ENCODE data around the gene ANKS4B. TPM values are rescaled to one million over a fixed set of nuclear protein-coding genes. Genes with fewer than 3 reads are reported as not detected.

The ANKS4B gene
- total and polyA plus RNA-seq, 4 donors, result 0.08 to 6.9 TPM; not detected in 2

DNA sequence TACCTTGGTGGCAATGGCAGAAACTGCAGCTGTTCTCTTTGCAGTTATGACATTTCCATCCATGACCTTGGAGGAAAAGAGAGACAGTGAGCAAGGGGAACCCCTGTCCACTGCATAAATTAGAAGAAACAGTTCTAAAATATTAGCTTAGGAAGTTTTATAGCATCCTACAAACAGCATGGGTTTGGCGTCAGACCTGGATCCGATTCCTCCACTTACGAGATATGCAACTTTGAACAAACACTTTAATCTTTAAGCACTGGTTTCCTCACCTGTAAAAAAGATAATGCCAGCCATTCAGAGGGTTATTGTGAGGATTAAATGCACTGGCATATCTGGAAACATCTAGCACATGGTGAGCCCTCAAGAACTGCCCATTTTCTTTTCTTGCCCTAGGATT is 42.0 kb downstream of the ANKS4B start:
- WGBS, 2 donors, result 84 to 97% methylated on average over 3 of the region's 3 CpGs
- H3K4me1 ChIP-seq (ENCODE audit: control insufficient read depth in 1 of 2, insufficient read depth in 2 of 2, low read length in 2 of 2), result no peaks in the 10 kb centered on the region
- DNase-seq (no peak), ATAC-seq (ENCODE audit: low FRiP score) (no peak)
- no peaks in the 10 kb centered on the region for H3K36me3 ChIP-seq (ENCODE audit: control insufficient read depth in 1 of 2, insufficient read depth in 2 of 2, low read length in 1 of 2)
- no peak overlapping the region for H3K4me3 ChIP-seq (ENCODE audit: low read length in 2 of 2)
- intact Hi-C loops (cut with DNase I), result loop anchor here (5.0 kb wide), 3 partner anchors 83 to 108 kb away; no protein-coding TSS in a partner anchor
- no peak overlapping the region for H3K27ac ChIP-seq (ENCODE audit: low read depth in 1 of 2, low read length in 2 of 2)
- H3K27me3 ChIP-seq (ENCODE audit: control insufficient read depth in 1 of 2, insufficient read depth in 2 of 2, low read length in 1 of 2), result no peaks in the 10 kb centered on the region
- no peaks in the 10 kb centered on the region for H3K9me3 ChIP-seq (ENCODE audit: control insufficient read depth, low read length)

DNA sequence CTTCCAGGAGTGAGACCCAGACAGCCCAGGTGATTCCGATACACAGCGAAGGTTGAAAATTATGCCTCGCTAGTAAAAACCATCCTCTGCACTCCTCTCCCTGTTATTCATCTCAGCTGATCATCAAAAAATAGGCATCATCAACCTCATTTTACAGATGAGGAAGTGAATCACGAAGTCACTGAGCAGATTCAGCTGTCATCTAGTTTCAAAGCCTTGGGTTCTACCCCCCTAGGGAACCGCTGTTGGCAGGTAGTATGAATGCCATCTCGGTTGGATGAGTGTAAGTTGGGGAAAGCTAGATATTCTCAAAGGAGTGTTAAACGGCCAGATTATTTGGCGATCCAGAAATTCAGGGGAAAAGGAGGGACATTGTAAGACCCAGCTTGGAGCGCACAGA is 42.6 kb downstream of the ANKS4B start:
- 78 to 83% methylated on average over 9 of the region's 9 CpGs for WGBS, 2 donors
- Histone ChIP-seq H3K27me3 (ENCODE audit: control insufficient read depth in 1 of 2, insufficient read depth in 2 of 2, low read length in 1 of 2) (no peaks in the 10 kb centered on the region), H3K9me3 (ENCODE audit: control insufficient read depth, low read length) (no peaks in the 10 kb centered on the region), H3K36me3 (ENCODE audit: control insufficient read depth in 1 of 2, insufficient read depth in 2 of 2, low read length in 1 of 2) (no peaks in the 10 kb centered on the region), H3K4me3 (ENCODE audit: low read length in 2 of 2) (no peak overlapping the region), H3K27ac (ENCODE audit: low read depth in 1 of 2, low read length in 2 of 2) (no peak overlapping the region), H3K4me1 (ENCODE audit: control insufficient read depth in 1 of 2, insufficient read depth in 2 of 2, low read length in 2 of 2) (no peaks in the 10 kb centered on the region)
- ATAC-seq (ENCODE audit: low FRiP score) (no peak), DNase-seq (no peak)
- intact Hi-C loops (cut with DNase I), result loop anchor here (5.0 kb wide), 3 partner anchors 84 to 109 kb away; no protein-coding TSS in a partner anchor

DNA sequence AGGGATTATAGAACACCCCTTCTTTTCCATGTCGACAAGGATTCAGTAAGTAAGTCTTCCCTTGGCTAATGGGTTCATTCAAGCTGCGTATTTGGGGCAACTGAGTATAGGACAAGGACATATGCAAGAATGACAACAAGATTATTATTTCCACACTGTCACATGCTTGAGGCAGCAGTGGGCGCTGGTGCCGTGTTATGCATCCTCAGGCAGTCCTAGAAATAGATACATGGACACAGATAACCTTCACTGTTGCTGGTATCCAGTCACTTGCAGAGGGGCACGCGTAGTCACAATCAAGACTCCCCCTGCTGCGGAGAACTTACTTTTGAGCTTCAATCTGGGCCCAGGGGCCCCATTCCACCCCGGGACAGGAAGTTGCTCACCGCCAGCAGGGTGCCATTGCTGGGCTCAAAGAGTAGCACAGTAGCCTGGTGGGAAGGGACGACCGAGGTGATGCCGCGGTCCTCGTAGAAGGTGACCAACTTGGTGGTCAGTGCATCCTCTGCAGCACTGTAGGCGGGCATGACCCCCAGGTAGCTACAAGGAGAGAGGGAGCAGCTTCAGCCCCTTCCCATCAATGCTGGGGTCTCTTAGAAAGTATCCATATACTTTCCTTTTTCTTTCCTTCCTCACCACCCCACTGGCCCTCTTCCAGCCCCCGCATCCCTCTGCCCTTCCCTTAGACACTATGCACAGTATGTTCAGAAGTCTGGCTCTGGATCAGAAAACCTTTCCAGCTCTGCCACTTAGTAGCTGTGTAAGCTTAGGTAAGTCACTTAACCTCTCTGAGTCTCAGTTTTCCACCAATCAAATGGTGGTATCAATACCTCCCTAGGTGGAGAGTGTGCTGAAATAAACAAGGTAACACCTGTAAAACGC is 43.8 kb downstream of the ANKS4B start:
- H3K9me3 ChIP-seq (ENCODE audit: control insufficient read depth, low read length), result no peaks in the 10 kb centered on the region
- H3K27me3 ChIP-seq (ENCODE audit: control insufficient read depth in 1 of 2, insufficient read depth in 2 of 2, low read length in 1 of 2), result no peaks in the 10 kb centered on the region
- H3K36me3 ChIP-seq (ENCODE audit: control insufficient read depth in 1 of 2, insufficient read depth in 2 of 2, low read length in 1 of 2), result no peaks in the 10 kb centered on the region
- no peak overlapping the region for H3K4me3 ChIP-seq (ENCODE audit: low read length in 2 of 2)
- no peaks in the 10 kb centered on the region for H3K4me1 ChIP-seq (ENCODE audit: control insufficient read depth in 1 of 2, insufficient read depth in 2 of 2, low read length in 2 of 2)
- intact Hi-C loops (cut with DNase I), result loop anchor here (5.0 kb wide), 3 partner anchors 85 to 110 kb away; no protein-coding TSS in a partner anchor
- DNase-seq (no peak), ATAC-seq (ENCODE audit: low FRiP score) (no peak)
- 72 to 75% methylated on average over 17 of the region's 17 CpGs for WGBS, 2 donors
- no peak overlapping the region for H3K27ac ChIP-seq (ENCODE audit: low read depth in 1 of 2, low read length in 2 of 2)

DNA sequence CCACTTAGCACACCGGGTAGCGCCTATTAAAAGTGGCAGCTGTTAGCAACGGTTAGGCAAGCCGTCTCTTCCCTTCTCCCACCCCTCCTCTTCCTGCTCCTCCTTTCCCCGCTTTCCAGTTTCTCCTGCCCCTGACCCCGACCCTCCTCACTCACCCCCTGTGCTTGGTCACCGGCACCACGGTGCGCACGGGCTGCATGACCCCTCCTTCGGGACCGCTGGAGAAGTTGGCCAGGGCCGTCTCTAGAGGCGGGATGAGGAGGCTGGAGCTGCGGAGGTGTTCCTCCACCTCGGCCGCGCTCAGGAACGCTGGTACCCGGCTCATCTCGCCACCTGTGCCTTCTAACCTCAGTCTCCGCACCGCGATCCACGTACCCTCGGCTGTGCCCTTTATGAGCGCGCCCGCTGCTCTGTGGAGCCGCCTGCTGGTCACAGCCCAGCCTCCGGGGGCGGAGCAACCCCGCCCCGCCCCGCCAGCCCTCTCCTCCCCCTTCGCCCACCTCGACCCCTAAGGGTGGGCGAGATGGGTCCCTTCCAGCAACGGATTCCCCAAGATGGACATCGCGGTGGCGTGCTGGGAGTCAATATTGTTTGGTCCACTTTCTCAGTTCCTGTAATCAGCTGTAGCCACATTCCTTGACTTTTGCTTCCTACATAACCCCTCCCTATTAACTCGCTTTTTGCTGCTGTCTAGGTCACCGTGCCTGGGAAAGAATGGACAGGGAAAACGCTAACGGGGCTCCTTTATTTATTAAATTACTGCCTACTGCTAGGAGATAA is 44.6 kb downstream of the ANKS4B start, which contains the start of gene CRYM:
TSS of gene CRYM (minus strand) at position 364 of the 780 bp plus-strand sequence. CDS start at position 325, 39 bp downstream.
- no peak within 1 kb of the TSS for H3K27ac ChIP-seq (ENCODE audit: low read depth in 1 of 2, low read length in 2 of 2)
- no peaks in the 10 kb centered on the region for H3K27me3 ChIP-seq (ENCODE audit: control insufficient read depth in 1 of 2, insufficient read depth in 2 of 2, low read length in 1 of 2)
- no peaks in the 10 kb centered on the region for H3K4me1 ChIP-seq (ENCODE audit: control insufficient read depth in 1 of 2, insufficient read depth in 2 of 2, low read length in 2 of 2)
- intact Hi-C loops (cut with DNase I), result loop anchor here (2.0 to 5.0 kb wide), 4 partner anchors 86 to 119 kb away; partner anchors contain the start of gene LDAF1 (in 1 of the 2)
- H3K9me3 ChIP-seq (ENCODE audit: control insufficient read depth, low read length), result no peaks in the 10 kb centered on the region
- H3K4me3 ChIP-seq (ENCODE audit: low read length in 2 of 2), result peak within 1 kb of the TSS; percentile 24 to 35
- whole genome bisulfite sequencing, 2 donors, result 1 to 2% methylated on average over 44 to 46 of the region's 46 CpGs
- ATAC-seq (ENCODE audit: low FRiP score) (peak; percentile 87), DNase-seq (peak; percentile 73 to 90)
- H3K36me3 ChIP-seq (ENCODE audit: control insufficient read depth in 1 of 2, insufficient read depth in 2 of 2, low read length in 1 of 2), result no peaks in the 10 kb centered on the region

DNA sequence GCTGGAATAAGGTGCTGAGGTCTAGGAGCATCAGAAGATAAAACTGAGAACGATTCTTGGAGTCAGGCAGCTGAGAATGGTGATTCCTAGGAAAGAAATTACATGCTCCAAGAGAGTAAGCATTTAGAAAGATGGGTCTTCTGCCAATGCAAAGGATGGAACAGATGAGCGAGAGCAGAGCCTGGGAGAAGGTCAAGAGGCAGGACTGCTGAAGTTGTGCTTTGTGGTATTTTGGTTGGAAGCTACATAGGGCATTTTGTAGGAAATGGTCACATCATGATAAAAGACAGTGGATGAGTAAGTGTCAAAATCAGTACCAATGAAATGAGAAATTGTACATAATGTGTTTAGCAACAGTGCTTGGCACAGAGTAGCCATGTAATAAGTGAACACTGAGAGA is 46.0 kb downstream of the ANKS4B start:
- no peaks in the 10 kb centered on the region for H3K27me3 ChIP-seq (ENCODE audit: control insufficient read depth in 1 of 2, insufficient read depth in 2 of 2, low read length in 1 of 2)

DNA sequence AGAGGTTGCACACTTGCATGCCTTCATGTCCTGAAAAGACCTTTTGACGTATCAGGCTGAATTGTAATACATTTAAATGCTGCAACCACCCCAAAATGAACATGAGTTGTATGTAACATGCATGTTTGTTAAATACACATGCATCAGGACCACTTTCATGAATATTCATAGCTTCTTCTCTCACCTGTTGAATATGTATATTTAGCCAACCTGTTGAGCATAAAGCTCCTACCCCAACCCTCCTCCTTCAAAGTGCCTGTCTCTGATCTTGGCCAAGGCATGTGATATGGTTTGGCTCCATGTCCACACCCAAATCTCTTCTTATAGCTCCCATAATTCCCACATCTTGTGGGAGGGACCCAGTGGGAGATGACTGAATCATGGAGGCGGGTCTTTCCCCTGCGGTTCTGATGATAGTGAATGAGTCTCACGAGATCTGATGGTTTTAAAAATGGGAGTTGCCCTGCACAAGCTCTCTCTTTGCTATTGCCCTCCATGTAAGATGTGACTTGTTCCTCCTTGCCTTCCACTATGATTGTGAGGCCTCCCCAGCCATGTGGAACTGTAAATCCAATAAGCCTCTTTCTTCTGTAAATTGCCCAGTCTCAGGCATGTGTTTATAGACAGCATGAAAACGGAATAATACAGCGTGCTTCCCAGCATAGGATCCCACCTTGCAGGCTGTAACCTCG is 48.3 kb downstream of the ANKS4B start:
- ATAC-seq (ENCODE audit: low FRiP score) (no peak), DNase-seq (no peak)
- Histone ChIP-seq H3K4me3 (ENCODE audit: low read length in 2 of 2) (no peak overlapping the region), H3K27ac (ENCODE audit: low read depth in 1 of 2, low read length in 2 of 2) (no peak overlapping the region), H3K27me3 (ENCODE audit: control insufficient read depth in 1 of 2, insufficient read depth in 2 of 2, low read length in 1 of 2) (no peaks in the 10 kb centered on the region), H3K9me3 (ENCODE audit: control insufficient read depth, low read length) (no peaks in the 10 kb centered on the region), H3K4me1 (ENCODE audit: control insufficient read depth in 1 of 2, insufficient read depth in 2 of 2, low read length in 2 of 2) (no peaks in the 10 kb centered on the region), H3K36me3 (ENCODE audit: control insufficient read depth in 1 of 2, insufficient read depth in 2 of 2, low read length in 1 of 2) (no peaks in the 10 kb centered on the region)
- WGBS, 2 donors, result 79% methylated on average over 7 of the region's 7 CpGs
- intact Hi-C loops (cut with DNase I), result no loop called here

More for the DNA sequence above, 46.0 kb downstream of the ANKS4B start:
- no peaks in the 10 kb centered on the region for H3K9me3 ChIP-seq (ENCODE audit: control insufficient read depth, low read length)
- DNase-seq (no peak), ATAC-seq (ENCODE audit: low FRiP score) (no peak)
- H3K4me3 ChIP-seq (ENCODE audit: low read length in 2 of 2), result no peak overlapping the region
- H3K27ac ChIP-seq (ENCODE audit: low read depth in 1 of 2, low read length in 2 of 2), result no peak overlapping the region
- H3K4me1 ChIP-seq (ENCODE audit: control insufficient read depth in 1 of 2, insufficient read depth in 2 of 2, low read length in 2 of 2), result no peaks in the 10 kb centered on the region
- intact Hi-C loops (cut with DNase I), result loop anchor here (2.0 to 5.0 kb wide), 4 partner anchors 87 to 121 kb away; partner anchors contain the start of gene LDAF1 (in 1 of the 2)
- no peaks in the 10 kb centered on the region for H3K36me3 ChIP-seq (ENCODE audit: control insufficient read depth in 1 of 2, insufficient read depth in 2 of 2, low read length in 1 of 2)
- 40 to 42% methylated on average over 2 of the region's 2 CpGs for WGBS, 2 donors

DNA sequence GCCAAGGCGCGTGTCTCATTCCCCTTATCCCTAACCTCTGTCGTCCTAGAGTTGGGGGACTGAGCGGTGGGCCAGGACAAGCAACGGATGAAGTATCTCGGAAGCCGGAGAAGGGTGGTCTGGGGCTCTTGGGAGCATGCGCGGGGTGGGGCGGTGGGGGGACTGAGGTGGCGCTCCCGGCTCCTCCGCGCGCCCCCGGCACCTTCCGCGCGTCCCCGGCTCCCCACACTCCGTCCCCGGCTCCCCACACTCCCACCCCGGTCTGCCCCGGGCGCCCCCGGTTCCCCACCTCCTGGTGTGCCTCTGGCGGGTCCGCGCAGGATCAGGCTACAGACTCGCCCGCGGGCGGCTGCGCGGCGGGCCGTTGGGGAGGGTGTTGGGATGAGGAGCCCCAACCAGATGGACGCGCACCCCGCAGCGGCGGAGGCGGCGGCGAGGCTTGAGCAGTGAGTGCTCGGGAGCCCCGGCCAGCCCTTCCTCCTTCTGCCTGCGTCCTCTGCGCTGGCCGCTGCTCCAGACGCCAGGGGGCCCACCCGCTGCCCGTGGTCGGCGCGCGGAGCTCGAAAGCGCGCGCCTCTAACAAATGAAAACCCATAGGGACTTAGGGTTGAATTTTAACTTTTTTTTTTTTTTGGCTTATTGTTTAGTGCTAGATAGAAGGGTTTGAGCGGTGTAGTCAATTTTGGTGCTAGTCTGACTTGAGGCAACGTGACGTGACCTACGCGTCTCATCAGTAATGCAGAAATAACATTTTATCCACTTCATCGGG is 50.2 kb downstream of the ANKS4B start:
- DNase-seq (peak; percentile 66 to 87), ATAC-seq (ENCODE audit: low FRiP score) (peak; percentile 84)
- 2% methylated on average over 51 to 67 of the region's 67 CpGs for WGBS, 2 donors
- intact Hi-C loops (cut with DNase I), result loop anchor here in 1 of 2 donors (2.0 kb wide), 1 partner anchor 15 kb away; no protein-coding TSS in a partner anchor
- Histone ChIP-seq H3K27ac (ENCODE audit: low read depth in 1 of 2, low read length in 2 of 2) (peak overlapping the region in 1 of 2 donors; percentile 51), H3K36me3 (ENCODE audit: control insufficient read depth in 1 of 2, insufficient read depth in 2 of 2, low read length in 1 of 2) (no peaks in the 10 kb centered on the region), H3K27me3 (ENCODE audit: control insufficient read depth in 1 of 2, insufficient read depth in 2 of 2, low read length in 1 of 2) (no peaks in the 10 kb centered on the region), H3K4me3 (ENCODE audit: low read length in 2 of 2) (peak overlapping the region; percentile 8 to 72), H3K4me1 (ENCODE audit: control insufficient read depth in 1 of 2, insufficient read depth in 2 of 2, low read length in 2 of 2) (no peaks in the 10 kb centered on the region), H3K9me3 (ENCODE audit: control insufficient read depth, low read length) (no peaks in the 10 kb centered on the region)
